ENCODE measurements around the gene CHRNB2.
A peak's percentile ranks its signal among the peaks of the same experiment; 100 is the strongest.

CHRNB2 gene

DNA sequence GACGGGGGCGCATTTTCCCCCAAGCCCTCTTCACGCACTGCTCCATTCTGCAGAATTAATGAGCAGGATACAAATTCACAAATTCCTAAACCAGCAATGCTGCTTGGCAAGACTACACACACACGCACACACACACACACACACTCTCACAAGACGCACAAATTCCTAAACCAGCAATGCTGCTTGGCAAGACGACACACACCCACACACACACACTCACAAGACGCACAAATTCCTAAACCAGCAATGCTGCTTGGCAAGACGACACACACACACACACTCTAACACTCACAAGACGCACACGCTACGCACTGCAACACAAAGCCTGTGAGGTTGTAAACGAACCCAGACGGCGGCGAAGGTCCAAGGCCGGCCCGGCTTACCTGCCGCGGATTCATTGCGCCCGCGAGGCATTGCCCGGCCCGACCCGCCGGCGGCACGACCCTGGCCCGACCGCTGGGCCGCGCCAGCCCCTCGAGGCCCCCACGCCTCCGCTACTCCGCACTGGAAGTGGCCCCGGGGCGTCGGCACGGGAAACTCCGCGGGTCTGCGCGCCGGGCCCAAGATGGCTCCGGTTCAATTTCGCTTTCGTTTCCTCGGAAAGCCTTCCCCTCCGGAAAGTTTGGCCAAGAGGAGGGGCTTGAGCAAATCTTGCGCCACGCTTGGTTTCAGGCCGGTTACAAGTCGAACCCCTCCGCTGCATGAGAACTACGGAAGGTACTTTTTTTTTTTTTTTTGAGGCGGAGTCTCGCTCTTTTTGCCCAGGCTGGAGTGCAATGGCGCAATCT, 40.2 kb downstream of the CHRNB2 start, which contains the start of gene ADAR:
TSS of gene ADAR (minus strand) at position 578 of the 788 bp plus-strand sequence. CDS start at position 398, 180 bp downstream.
- H3K4me1 ChIP-seq (ENCODE audit: insufficient read depth, low read length, poor library complexity, severe bottlenecking) = peaks cover 64% of the 10 kb centered on the region
- peaks cover 90% of the 10 kb centered on the region for H3K79me2 ChIP-seq (ENCODE audit: insufficient read depth, low read length)
- no peak for TF ChIP-seq EZH2phosphoT487 (IDR thresholded peaks at IDR 0.05; ENCODE audit: borderline replicate concordance)
- TF ChIP-seq, protein P1, sequence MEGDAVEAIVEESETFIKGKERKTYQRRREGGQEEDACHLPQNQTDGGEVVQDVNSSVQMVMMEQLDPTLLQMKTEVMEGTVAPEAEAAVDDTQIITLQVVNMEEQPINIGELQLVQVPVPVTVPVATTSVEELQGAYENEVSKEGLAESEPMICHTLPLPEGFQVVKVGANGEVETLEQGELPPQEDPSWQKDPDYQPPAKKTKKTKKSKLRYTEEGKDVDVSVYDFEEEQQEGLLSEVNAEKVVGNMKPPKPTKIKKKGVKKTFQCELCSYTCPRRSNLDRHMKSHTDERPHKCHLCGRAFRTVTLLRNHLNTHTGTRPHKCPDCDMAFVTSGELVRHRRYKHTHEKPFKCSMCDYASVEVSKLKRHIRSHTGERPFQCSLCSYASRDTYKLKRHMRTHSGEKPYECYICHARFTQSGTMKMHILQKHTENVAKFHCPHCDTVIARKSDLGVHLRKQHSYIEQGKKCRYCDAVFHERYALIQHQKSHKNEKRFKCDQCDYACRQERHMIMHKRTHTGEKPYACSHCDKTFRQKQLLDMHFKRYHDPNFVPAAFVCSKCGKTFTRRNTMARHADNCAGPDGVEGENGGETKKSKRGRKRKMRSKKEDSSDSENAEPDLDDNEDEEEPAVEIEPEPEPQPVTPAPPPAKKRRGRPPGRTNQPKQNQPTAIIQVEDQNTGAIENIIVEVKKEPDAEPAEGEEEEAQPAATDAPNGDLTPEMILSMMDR (conservative IDR thresholded peaks at IDR 0.05; ENCODE audit: low read length) = peak; percentile 14; the same call in 1 of the 2 replicates
- peaks cover 57% of the 10 kb centered on the region for H4K20me1 ChIP-seq (ENCODE audit: insufficient read depth, low read length, poor library complexity, severe bottlenecking)
- no peaks in the 10 kb centered on the region for H3K9me3 ChIP-seq (ENCODE audit: insufficient read depth, low read depth, low read length)
- H3K9me2 ChIP-seq (replicated peaks; ENCODE audit: low read depth, low read length) = no peaks in the 10 kb centered on the region
- H3K4me3 ChIP-seq (ENCODE audit: low read length, poor library complexity, severe bottlenecking) = peak within 1 kb of the TSS; percentile 81
- 0 out of 2 replicates have a peak, but pooled peaks cover 6% of the 10 kb centered on the region for H3K36me3 ChIP-seq (ENCODE audit: insufficient read depth, low read length)
- peak within 1 kb of the TSS; percentile 80 for H2AFZ ChIP-seq (ENCODE audit: low read length)
- H3K27me3 ChIP-seq (ENCODE audit: insufficient read depth, low read length, poor library complexity, severe bottlenecking) = no peaks in the 10 kb centered on the region
- H3F3A ChIP-seq (ENCODE audit: low read depth) = peaks cover 12% of the 10 kb centered on the region; the same call in 1 of the 2 replicates
- peak within 1 kb of the TSS; percentile 89 for H3K9ac ChIP-seq (ENCODE audit: low read depth, low read length, poor library complexity, severe bottlenecking)
- H3K4me2 ChIP-seq (ENCODE audit: low read depth, low read length, poor library complexity, severe bottlenecking) = peak within 1 kb of the TSS; percentile 98

DNA sequence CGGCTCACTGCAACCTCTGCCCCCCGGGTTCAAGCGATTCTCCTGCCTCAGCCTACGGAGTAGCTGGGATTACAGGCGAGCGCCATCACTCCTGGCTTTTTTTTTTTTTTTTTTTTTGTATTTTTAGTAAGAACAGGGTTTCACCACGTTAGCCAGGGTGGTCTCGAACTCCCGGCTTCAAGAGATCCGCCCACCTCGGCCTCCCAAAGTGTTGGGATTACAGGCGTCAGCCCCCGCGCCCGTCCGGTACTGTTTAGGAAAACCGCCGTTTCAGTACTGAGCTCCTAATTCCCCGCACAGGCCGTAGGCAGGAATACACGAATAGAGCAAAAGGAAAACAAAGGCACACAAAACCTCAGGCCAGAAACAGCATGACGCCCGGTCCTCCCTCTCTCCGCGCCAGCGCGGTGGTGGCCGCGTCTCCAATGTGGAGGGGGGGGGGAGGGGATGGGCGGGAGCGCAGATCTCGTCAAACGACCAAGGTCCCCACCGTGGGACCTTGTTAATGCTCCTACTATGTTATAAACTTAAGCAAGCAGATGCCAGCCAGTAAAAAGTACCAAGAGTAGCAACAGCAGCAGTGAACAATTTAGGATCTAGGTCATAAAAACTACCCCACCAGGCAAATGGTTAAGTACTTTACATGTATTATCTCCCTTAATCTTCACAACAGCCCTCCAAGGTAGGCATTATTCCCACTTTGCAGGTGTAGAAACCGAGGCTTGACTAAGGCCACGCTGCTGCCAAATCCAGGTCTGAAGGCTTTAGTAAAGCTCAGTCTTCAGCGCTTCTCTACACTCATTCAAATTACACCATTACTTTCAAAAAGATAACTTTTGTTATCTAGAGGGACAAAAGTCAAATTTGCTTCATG, 41.1 kb downstream of the CHRNB2 start:
- Histone ChIP-seq H3K79me2 (ENCODE audit: insufficient read depth, low read length) (peaks cover 90% of the 10 kb centered on the region), H3K4me3 (ENCODE audit: low read length, poor library complexity, severe bottlenecking) (peak overlapping the region; percentile 81), H3K9ac (ENCODE audit: low read depth, low read length, poor library complexity, severe bottlenecking) (peak overlapping the region; percentile 89), H3K9me3 (ENCODE audit: insufficient read depth, low read depth, low read length) (no peaks in the 10 kb centered on the region), H3K36me3 (ENCODE audit: insufficient read depth, low read length) (0 out of 2 replicates have a peak, but pooled peaks cover 6% of the 10 kb centered on the region), H3K27me3 (ENCODE audit: insufficient read depth, low read length, poor library complexity, severe bottlenecking) (no peaks in the 10 kb centered on the region), H3K4me2 (ENCODE audit: low read depth, low read length, poor library complexity, severe bottlenecking) (peak overlapping the region; percentile 88), H2AFZ (ENCODE audit: low read length) (peak overlapping the region; percentile 80; the same call in 1 of the 2 replicates), H3K9me2 (replicated peaks; ENCODE audit: low read depth, low read length) (no peaks in the 10 kb centered on the region), H4K20me1 (ENCODE audit: insufficient read depth, low read length, poor library complexity, severe bottlenecking) (peaks cover 49% of the 10 kb centered on the region), H3K4me1 (ENCODE audit: insufficient read depth, low read length, poor library complexity, severe bottlenecking) (peaks cover 59% of the 10 kb centered on the region), H3F3A (ENCODE audit: low read depth) (peaks cover 12% of the 10 kb centered on the region; the same call in 1 of the 2 replicates)
- no peak for TF ChIP-seq EZH2phosphoT487 (IDR thresholded peaks at IDR 0.05; ENCODE audit: borderline replicate concordance)
- TF ChIP-seq, protein P1 (conservative IDR thresholded peaks at IDR 0.05; ENCODE audit: low read length) = no peak
